Measurements from ENCODE around the gene OXER1.

GRCh38 chr2:42723465-42723864 lies 40.5 kb downstream of the OXER1 start:
- TF ChIP-seq CTCF (IDR thresholded peaks at IDR 0.05) = no peak
- no peak for TF ChIP-seq POLR2A (IDR thresholded peaks at IDR 0.05)
